Common myeloid progenitor, CD34-positive (primary cell): ENCODE results near the gene EMP3.
"Not testable (repeated sequence)": the region's sequence is repeated elsewhere in the genome, so short reads cannot be mapped to it uniquely, and the experiment has no call there.

Experiments used
- CTCF ChIA-PET: fragments of 350-600 bp; sonication (Branson Sonifier 250); formaldehyde crosslinking; loops from one replicate; lab custom pipeline; 2021; ENCODE audit warnings: antibody characterized with exemption; lab: Charles Lee
- POLR2A ChIA-PET: fragments of 350-600 bp; sonication (Branson Sonifier 250); formaldehyde crosslinking; loops from one replicate; lab custom pipeline; 2021; ENCODE audit warnings: antibody characterized with exemption; lab: Charles Lee
- DNase-seq, 3 donors: peaks; one replicate each; pipeline versions ENCODE4 v3.0.0 to v3.0.0-alpha.2; 2013
- H3K27ac ChIP-seq, 2 experiments: 1 replicate in 1 of 2; 2 replicates in 1 of 2; pipeline ENCODE4 v1.7.0; 2013; ENCODE audit warnings: inconsistent platforms in 2 of 2, low read length in 2 of 2, mild to moderate bottlenecking in 2 of 2, low read depth in 1 of 2, moderate library complexity in 1 of 2; ENCODE audit not compliant: severe bottlenecking in 2 of 2, insufficient read depth in 1 of 2, poor library complexity in 1 of 2
- H3K27me3 ChIP-seq, 5 experiments: replicated peaks in 2 of 5; 1 replicate in 3 of 5; 2 replicates in 2 of 5; pipeline versions ENCODE4 v1.6.1 to v1.7.0; 2013; ENCODE audit warnings: low read length in 4 of 5, mild to moderate bottlenecking in 2 of 5, moderate library complexity in 2 of 5, inconsistent platforms in 1 of 5; ENCODE audit not compliant: insufficient read depth in 5 of 5, control insufficient read depth in 4 of 5
- H3K36me3 ChIP-seq, 4 experiments: 1 replicate in 2 of 4; 2 replicates in 2 of 4; pipeline versions ENCODE4 v1.6.1 to v1.7.0; 2013; ENCODE audit warnings: low read length in 3 of 4, control low read depth in 1 of 4, mild to moderate bottlenecking in 1 of 4; ENCODE audit not compliant: control insufficient read depth in 4 of 4, insufficient read depth in 4 of 4
- H3K4me1 ChIP-seq, 4 experiments: 1 replicate in 3 of 4; 2 replicates in 1 of 4; pipeline versions ENCODE4 v1.6.1 to v1.7.1; 2013; ENCODE audit warnings: low read length in 3 of 4, mild to moderate bottlenecking in 3 of 4, control low read depth in 1 of 4, inconsistent platforms in 1 of 4, moderate library complexity in 1 of 4; ENCODE audit not compliant: control insufficient read depth in 4 of 4, insufficient read depth in 4 of 4; ENCODE audit errors: control extremely low read depth in 1 of 4
- H3K4me3 ChIP-seq, 7 experiments: 1 replicate in 4 of 7; 2 replicates in 3 of 7; pipeline versions ENCODE4 v1.5.1 to v1.7.0; 2013; ENCODE audit warnings: mild to moderate bottlenecking in 7 of 7, low read length in 6 of 7, moderate library complexity in 6 of 7, inconsistent platforms in 2 of 7, low read depth in 2 of 7, control low read depth in 1 of 7; ENCODE audit not compliant: insufficient read depth in 4 of 7, control insufficient read depth in 1 of 7; ENCODE audit errors: extremely low read depth in 1 of 7
- H3K9me3 ChIP-seq, 5 experiments: 1 replicate in 4 of 5; 2 replicates in 1 of 5; pipeline versions ENCODE4 v1.6.1 to v1.7.1; 2013; ENCODE audit warnings: low read length in 4 of 5, mild to moderate bottlenecking in 2 of 5, inconsistent platforms in 1 of 5, low read depth in 1 of 5, moderate library complexity in 1 of 5; ENCODE audit not compliant: control insufficient read depth in 4 of 5, insufficient read depth in 2 of 5; ENCODE audit errors: control extremely low read depth in 1 of 5
- WGBS: methylation state at CpG from one replicate; pipeline ENCODE4 v1.1.5; 2013; ENCODE audit not compliant: insufficient coverage; 5-methylcytosine and 5-hydroxymethylcytosine counted together

The EMP3 gene

DNA sequence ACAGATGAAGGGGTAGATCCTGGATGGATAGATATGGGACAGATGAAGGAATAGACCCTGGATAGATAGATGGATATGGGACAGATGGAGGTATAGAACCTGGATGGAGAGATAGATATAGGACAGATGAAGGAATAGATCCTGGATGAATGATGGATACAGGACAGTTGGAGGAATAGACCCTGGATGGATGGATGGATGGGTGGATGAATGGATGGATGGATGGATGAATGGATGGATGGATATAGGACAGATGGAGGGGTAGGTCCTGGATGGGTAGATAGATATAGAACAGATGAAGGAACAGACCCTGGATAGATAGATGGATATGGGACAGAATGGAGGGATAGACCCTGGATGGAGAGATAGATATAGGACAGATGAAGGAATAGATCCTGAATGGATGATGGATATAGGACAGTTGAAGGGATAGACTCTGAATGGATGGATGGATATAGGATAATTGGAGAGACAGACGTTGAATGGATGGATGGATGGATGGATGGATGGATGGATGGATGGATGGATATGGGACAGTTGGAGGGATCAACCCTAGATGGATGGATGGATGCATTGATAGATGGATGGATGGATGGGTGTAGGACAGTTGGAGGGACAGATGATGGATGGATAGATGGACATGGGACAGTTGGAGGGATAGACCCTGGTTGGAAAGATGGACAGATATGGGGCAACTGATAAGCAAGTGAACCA lies 23.3 kb upstream of the EMP3 start:
- POLR2A ChIA-PET = no interaction called here
- Histone ChIP-seq H3K9me3 (no peaks in the 10 kb centered on the region), H3K4me3 (no peak overlapping the region), H3K4me1 (no peaks in the 10 kb centered on the region), H3K27me3 (no peaks in the 10 kb centered on the region), H3K36me3 (no peaks in the 10 kb centered on the region), H3K27ac (no peak overlapping the region)
- WGBS = 100% methylated on average over 1 of the region's 1 CpG
- DNase-seq = no peak
- CTCF ChIA-PET = no interaction called here

DNA sequence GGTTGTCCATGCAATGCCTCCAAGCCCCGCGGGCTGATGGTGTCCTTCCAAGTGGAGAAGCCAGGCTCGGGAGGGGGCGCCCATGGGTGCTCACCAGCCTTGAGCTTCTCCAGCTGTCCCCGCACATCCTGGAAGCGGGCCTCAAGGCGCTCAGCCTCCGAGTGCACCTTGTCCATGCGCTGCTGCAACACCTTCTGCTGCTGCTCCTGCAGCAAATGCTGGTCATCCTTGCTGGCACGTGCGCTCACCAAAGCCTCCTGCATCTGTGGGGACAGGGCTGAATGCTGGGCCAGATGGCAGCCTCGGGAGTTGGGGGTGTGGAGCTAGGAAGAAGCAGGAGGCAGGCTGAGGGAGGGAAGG lies 22.8 kb upstream of the EMP3 start:
- Histone ChIP-seq H3K4me3 (no peak overlapping the region), H3K27ac (no peak overlapping the region), H3K4me1 (no peaks in the 10 kb centered on the region), H3K9me3 (no peaks in the 10 kb centered on the region), H3K27me3 (no peaks in the 10 kb centered on the region), H3K36me3 (no peaks in the 10 kb centered on the region)
- CTCF ChIA-PET = interaction anchor here (0.8 kb wide), 1 partner anchor 36 kb away, joined by 3 read pairs; no protein-coding TSS in a partner anchor
- 97% methylated on average over 10 of the region's 12 CpGs for WGBS
- POLR2A ChIA-PET = no interaction called here
- no peak for DNase-seq

DNA sequence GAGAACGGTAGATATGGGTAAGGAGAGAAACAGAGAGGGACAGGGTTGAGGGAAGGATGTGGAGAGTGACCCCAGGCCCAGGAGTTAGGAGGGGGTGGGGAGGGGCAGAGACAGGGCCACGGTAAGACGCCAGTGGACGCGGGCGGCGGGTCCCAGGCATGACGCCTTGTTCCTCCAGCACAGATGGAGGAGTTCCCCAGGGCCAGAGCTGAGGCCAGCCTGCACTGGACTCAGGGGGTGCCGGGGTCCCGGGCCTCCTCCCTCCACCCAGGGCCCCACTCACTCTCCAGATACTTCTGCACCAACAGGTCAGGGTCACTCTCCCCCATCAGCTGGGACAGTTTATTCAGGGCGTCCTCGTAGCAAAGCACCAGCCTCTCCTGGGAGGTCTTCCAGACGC lies 22.0 kb upstream of the EMP3 start:
- ChIA-PET POLR2A (no interaction called here), CTCF (interaction anchor here (0.8 kb wide), 1 partner anchor 37 kb away, joined by 3 read pairs; no protein-coding TSS in a partner anchor)
- no peaks in the 10 kb centered on the region for H3K27me3 ChIP-seq
- no peak for DNase-seq
- H3K27ac ChIP-seq = no peak overlapping the region
- no peaks in the 10 kb centered on the region for H3K9me3 ChIP-seq
- no peaks in the 10 kb centered on the region for H3K36me3 ChIP-seq
- H3K4me1 ChIP-seq = no peaks in the 10 kb centered on the region
- no peak overlapping the region for H3K4me3 ChIP-seq
- WGBS = 91% methylated on average over 12 of the region's 13 CpGs

GRCh38 chr19:48303866-48304265 lies 21.5 kb upstream of the EMP3 start:
- no peak overlapping the region for H3K4me3 ChIP-seq
- no peak for DNase-seq
- POLR2A ChIA-PET = no interaction called here
- peaks cover 0 to under 1% (median 0%) of the 10 kb centered on the region in 4 experiments for H3K4me1 ChIP-seq
- 98% methylated on average over 13 of the region's 19 CpGs for WGBS
- H3K9me3 ChIP-seq = no peaks in the 10 kb centered on the region
- CTCF ChIA-PET = no interaction called here
- H3K27me3 ChIP-seq = no peaks in the 10 kb centered on the region
- no peaks in the 10 kb centered on the region for H3K36me3 ChIP-seq
- no peak overlapping the region for H3K27ac ChIP-seq

DNA sequence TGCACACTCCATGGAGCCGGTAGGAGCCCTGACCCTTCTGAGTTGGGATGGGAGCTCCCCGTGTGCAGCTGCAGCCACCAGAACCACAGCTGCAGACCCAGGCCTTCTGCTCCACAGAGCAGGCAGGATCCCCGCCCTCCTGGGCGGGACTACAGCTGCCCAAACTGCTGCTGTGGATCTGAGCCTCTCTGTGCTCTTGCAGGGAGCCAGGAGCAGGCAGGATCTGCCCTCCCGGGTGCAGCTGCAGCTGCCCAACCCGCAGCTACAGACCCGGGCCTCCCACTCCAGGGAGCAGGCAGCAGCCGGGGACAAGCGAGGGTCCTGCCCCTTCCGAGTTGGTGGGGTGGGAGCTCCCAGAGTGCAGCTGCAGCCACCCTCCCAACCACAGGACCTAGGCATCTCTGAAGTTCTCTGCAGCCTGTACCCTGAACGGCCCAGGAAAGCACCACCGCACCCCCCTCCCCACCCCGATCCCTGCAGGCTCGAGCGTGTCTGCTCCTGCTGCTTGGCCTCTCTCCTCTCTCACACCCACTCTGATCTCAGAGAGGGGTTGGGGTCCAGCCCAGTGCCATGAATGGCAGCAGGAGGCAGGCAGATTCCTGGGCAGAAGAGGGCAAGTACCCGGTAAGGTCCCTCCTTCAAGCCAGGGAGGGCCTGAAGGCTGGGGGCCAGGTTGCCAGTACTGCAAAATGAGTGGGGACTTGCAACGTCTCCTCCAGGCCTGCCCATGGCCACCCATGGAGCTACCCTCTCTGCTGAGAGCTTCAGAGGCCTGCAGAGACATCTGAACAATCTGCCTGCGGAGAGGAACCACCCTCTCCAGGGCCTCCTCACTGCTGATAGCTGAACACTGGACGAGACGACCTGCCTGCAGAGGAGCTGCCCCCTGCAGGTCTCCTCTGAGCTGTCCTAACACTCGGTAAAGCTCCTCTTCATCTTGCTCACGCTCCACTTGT lies 16.4 kb upstream of the EMP3 start:
- H3K27me3 ChIP-seq = no peaks in the 10 kb centered on the region
- peak in 2 of 3 donors; percentile 32 to 34 for DNase-seq
- WGBS = 79% methylated on average over 16 of the region's 22 CpGs

DNA sequence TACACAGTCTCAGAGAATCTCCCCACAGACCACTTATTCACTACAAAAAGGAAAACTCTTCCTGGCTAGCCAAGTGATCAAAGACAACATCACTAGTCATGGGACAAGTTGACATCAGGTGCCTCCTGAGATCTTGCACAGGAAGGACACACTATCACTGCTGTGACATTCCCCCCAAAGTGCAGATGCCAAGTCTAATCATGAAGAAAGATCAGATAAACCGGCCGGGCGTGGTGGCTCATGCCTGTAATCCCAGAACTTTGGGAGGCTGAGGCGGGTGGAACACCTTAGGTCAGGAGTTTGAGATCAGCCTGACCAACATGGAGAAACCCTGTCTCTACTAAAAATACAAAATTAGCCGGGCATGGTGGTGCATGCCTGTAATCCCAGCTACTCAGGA lies 15.6 kb upstream of the EMP3 start:
- H3K4me1 ChIP-seq, H3K27me3 ChIP-seq, DNase-seq, H3K9me3 ChIP-seq, H3K4me3 ChIP-seq, H3K36me3 ChIP-seq, POLR2A ChIA-PET, H3K27ac ChIP-seq: not testable (repeated sequence)
- WGBS = 64% methylated on average over 4 of the region's 5 CpGs
- CTCF ChIA-PET = interaction anchor here (0.9 to 16.4 kb wide), 2 partner anchors 9 to 26 kb away, joined by 3 to 286 read pairs; no protein-coding TSS in a partner anchor

More for the DNA sequence above, 16.4 kb upstream of the EMP3 start:
- Histone ChIP-seq H3K4me1 (peaks cover 0 to 6% (median 0%) of the 10 kb centered on the region in 4 experiments), H3K36me3 (no peaks in the 10 kb centered on the region), H3K27ac (no peak overlapping the region), H3K9me3 (no peaks in the 10 kb centered on the region), H3K4me3 (no peak overlapping the region)
- POLR2A ChIA-PET = no interaction called here
- CTCF ChIA-PET = interaction anchor here (0.8 to 1.5 kb wide), 3 partner anchors 10 to 43 kb away, joined by 3 to 4 read pairs (median 3); no protein-coding TSS in a partner anchor
